GM18873 (cell line): ENCODE measurements around the gene SLC27A6.
"Not testable (repeated sequence)": the region's sequence is repeated elsewhere in the genome, so short reads cannot be mapped to it uniquely, and the experiment has no call there.

Experiments
- ATAC-seq: cut with Tn5 transposase; IDR thresholded peaks from one replicate; pipeline ENCODE4 v1.9.1; 2021; ENCODE audit warnings: mild to moderate bottlenecking, moderate library complexity, moderate number of reproducible peaks; ENCODE audit not compliant: unreplicated experiment, low FRiP score

SLC27A6 gene

DNA sequence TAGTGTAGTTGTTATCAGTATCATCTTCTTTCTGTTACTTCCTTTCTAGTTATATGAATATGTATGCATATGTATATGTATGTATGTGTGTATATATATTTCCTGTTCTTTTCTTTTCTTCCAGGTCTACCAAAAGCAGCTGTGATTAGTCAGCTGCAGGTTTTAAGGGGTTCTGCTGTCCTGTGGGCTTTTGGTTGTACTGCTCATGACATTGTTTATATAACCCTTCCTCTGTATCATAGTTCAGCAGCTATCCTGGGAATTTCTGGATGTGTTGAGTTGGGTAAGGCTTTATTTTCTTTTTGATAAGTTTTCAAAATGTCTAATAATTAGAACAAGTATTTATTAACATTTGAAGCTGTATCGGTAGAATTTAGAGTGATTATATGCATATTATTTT, 23.2 kb downstream of the SLC27A6 start:
- no peak for ATAC-seq

DNA sequence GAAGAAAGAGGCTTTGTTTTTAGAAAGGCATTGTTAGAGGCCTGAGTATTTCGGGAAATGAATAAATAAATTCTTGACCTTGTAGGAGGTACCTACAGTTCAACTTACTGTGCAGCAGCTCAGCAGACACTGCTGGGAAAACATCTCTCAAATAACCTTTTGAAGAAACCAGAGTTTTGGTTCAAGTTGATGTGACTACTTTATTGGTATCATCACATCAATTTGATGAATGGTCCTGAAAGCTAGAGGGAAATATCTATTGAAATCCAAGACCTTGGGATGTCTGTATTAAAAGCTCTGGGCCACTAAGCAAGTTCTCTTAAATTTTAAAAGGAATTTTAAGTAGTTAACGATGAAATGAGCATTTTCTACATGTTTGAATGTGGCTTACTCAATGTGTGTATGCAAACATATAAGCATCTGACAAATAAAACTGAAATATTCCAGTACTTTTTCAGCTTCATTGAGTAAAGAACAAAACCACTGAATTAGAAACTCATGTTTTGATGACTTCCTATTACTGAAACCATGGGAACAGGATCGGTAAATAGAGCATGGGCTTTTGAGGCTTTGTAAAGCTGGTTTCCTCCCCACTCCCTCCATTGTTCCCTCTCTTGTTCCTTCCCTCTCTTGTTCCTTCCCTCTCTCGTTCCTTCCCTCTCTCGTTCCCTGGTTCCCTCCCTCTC, 36.7 kb downstream of the SLC27A6 start:
- no peak for ATAC-seq

DNA sequence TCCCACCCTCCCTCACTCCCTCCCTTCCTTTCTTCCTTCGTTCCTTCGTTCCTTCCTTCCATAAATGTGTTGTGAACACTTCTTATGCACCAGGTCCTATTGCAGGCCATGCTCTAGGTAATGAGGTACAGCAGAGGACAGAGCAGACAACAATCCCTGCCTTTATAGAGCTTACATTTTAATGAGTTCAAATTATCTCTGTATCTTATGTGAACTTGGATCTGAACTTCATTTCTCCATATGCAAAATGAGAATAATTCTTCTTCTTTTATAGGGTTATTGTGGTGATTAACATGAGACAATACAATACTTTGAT, 37.2 kb downstream of the SLC27A6 start:
- ATAC-seq, result no peak

DNA sequence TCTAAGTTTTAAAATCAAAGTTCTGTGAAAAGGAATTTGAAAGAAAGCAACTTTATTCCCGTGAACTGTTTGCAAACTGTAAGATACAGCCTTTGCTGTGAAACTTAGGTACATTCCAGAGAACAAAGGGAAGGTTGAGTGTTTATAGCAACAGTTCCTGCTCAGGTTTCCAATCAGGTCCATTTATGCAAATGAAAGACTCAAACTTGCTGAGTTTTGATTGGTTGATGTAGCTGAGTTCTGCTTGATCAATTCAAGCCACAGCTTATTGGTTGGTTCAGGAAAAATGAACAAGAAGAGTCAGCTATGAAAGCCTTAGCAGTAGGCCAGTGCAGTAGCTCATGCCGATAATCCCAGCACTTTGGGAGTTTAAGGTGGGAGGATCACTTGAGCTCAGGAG, 37.9 kb downstream of the SLC27A6 start:
- ATAC-seq, result no peak

DNA sequence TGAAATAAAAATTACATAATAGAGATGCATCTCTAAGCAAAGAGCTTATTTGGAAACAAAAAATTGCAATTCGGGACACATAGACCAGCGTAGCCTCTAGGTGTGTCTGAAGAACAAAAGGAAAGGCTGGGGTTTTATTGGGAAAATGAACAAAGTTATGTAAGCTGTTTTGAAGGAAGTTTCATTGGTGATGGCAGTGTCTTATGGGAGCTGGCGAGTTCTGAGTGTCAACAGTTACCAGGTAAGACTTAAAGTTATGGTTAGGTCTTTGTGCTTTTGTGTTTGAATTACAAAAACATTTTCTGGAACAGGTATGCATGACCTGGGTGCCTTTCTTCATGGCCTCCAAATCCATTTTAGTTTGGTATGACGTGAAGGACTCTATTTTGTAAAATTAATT, 48.9 kb downstream of the SLC27A6 start:
- no peak for ATAC-seq

DNA sequence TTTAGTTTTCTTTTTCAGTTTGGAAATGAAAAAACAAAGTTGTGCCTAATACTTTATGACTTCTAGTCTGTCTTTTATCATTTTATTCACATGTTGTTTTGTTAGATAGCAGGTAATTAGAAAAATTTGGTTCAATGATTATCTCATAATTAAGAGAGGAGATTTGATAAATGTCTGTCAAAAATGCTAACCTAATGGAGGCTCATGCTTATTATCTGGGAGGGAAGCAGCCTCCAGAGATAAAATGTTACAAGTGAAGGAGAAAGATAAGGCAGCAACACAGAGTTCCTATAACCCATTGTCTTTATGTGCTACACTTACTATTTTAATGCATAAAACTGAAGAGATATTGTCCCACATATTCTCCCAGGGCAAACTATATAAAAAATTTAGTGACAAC, 53.5 kb downstream of the SLC27A6 start:
- no peak for ATAC-seq

DNA sequence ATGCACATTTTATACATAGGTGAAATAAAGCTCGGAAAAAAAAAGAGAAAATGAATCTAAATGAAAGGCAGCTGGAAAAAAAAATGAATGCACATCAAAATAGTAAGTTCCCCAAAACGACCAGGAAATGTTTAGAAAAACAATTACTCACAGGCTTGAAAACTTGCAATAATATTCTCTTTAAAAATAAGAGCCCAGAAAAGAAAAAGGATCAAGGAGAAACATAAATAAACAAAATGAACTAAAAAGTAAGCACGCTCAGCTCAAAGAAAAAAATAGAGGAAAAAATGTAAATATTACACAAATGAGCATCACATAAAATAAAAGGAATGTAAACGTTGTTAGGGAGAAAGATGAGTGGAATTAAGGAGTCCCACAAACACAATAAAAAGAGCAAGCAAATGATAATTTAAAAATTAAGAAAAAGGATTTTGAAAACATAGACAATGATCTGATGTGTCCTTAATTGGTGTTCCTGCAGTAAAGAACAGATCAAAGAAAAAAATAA, 54.2 kb downstream of the SLC27A6 start:
- ATAC-seq, result no peak

DNA sequence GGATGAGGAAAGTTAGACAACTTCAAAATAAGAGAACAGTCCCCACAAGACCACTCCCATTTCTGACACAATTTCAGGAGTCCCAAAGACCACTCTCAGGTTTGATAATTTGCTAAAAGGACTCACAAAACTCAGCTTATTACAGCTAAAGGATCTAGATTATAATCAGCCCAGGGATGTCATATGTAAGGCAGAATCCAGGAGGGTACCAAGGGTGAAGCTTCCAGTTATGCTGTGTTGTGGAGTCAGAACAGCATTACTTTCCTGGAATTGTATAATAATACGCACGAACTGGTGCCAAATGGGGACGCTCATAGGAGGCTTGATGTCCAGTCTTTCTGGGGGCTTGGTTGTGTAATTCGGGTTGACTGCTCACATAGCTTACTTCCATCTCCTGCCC, 55.4 kb downstream of the SLC27A6 start:
- ATAC-seq, result no peak

DNA sequence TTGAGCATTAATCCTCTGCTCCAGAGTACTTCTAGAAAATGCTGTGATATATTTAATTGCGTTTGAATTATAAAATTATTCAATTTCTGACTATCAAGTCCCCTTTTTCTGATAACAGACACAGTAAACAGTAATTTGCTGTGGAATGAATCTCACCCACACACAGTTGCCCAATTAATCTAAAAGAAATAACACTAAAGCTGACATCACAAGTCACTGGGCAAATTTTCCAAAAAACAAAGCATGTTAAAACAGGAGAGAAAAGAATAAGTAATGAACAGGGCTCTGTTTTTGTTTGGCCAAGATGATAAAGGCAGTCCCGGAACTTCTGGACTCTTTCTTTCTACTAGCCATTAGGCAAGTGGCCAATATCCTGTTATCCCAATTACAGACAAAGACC, 56.5 kb downstream of the SLC27A6 start:
- no peak for ATAC-seq

DNA sequence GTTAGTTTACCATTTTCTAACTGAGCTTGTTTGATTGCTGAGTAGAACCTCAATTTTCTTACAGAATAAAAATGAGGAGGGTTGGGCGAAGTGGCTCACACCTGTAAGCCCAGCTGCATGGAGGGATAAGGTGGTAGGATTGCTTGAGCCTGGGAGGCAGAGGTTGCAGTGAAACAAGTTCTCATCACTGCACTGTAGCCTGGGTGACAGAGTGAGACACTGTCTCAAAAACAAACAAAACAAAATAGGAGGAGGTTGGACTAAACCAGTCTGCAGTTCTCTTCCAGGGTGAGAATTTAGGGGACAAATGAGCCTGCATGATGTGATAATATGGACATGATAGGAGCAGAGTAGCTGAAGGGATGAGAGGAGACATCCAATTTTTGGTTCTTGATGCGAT, 57.3 kb downstream of the SLC27A6 start:
- no peak for ATAC-seq

DNA sequence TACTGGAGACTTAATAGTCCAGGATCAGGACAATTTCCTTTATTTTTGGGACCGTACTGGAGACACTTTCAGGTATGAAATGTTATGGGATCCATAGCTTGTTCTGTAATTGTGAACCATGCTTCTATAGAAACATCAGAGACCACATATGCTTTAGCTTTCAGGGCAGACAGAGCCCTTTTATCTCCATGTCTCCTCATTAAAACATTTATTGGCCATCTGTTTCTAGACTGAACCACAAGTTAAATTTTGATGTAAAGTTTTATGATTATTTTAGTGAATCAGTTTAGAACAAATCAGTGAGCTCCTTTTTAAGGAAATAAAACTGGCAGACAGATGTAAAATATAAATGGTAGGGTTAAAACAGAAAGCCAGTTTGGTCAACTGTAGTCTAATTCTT, 62.0 kb downstream of the SLC27A6 start:
- no peak for ATAC-seq

DNA sequence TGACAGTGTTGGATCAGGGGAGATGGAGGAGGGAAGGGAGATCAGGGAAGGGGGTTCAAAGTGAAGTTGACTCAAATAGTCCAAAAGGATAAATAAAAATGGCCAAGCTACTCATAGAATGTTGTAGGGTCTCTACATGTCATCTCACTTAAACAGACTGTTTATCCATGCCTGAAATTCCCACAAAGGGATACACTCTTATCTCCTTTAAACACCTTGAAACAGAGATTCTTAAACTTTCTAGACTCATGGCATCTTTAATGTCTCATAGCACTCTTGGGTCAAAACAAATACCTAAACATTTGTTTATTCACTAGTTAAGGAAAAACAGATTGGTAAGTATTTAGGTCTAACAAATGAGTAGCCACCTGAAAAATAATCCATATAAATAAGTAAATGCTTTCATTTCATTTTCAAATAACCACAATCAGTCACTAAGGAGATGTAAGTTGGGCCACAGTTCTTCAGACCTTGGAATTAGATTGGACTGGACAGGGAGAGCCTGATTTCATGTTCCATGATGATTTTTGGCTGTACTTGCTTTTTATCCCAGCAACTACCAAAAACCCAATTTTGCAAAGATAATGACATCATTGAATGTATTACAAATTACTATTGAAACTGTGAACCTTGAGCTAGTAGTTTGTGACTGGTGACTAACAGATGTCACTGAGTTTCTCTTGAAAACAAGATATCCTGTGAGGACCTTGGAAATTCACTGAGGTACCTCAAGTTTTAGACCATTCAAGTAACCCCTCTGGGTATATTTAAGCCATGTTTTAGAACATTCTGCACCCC, 66.8 kb downstream of the SLC27A6 start:
- ATAC-seq, result no peak

DNA sequence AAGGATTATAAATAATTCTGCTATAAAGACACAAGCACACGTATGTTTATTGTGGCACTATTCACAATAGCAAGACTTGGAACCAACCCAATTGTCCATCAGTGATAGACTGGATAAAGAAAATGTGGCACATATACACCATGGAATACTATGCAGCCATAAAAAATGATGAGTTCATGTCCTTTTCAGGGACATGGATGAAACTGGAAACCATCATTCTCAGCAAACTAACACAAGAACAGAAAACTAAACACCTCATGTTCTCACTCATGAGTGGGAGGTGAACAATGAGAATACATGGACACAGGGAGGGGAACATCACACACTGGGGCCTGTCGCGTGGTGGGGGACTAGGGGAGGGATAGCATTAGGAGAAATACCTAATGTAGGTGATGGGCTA, 71.0 kb downstream of the SLC27A6 start:
- not testable (repeated sequence) for ATAC-seq

DNA sequence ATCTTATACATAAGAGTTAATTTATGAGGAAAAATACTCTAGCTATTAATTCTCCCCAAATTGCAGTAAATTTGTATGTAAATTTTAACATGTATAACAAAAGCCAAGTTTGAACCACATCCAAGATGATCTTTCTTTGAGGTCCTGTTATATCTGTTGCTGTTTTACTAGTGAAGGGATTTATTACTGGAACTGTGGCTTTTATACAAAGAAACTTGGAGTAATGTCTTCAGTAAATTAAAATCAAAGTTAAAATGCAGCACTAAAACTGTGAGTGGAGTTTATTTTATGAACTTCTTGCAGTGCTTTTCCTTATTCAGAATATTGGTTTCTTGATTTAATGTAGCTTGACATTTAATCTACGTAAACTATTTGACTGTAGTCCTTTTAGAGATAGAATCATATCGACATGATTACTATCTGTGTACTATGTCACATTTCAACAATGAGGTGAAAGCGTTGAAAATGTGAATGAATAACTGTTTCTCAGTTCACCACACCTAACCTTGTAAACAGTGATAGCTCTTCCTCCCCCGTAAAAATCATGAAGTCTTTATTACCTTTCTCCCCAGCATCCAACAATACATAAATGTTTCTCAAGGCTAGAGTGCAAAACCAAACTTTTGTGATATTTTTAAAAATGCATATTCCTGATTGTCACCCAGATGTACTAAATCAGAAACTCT, 76.1 kb downstream of the SLC27A6 start:
- no peak for ATAC-seq

DNA sequence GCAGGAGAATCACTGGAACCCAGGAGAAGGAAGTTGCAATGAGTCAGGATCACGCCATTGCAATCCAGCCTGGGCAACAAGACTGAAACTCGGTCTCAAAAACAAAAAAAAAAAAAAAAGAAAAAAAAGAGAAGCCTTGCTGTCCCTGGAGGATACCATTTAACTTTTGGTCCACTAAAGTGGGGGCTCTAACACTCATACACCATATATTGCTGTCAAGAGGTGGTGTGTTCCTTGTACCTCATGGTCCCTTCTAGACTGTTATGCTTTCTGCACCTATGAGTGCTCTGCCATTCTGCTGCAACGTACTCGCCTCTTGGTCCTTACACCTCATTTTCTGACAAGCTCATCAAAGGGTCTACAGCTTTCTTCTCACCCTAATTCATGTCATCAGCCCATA, 77.0 kb downstream of the SLC27A6 start:
- no peak for ATAC-seq

DNA sequence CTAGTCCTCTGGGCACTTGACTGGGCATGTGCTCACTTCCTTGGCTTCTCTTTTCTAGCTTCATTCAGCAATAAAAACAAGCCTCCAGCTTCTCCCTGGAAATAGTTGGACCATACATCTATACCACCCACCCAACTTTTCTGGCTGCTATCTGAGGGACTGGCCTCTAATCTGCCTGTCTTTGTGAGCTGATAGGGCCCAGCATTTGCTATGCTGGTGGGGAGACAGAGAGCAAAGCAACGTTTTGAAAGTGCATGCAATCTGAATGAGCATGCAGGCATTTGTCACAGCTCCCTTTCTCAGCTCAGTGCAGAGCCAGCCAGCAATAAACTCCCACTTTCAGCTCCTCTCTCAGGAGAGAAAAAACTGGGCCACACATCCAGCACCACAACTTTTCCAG, 78.6 kb downstream of the SLC27A6 start:
- ATAC-seq, result no peak

DNA sequence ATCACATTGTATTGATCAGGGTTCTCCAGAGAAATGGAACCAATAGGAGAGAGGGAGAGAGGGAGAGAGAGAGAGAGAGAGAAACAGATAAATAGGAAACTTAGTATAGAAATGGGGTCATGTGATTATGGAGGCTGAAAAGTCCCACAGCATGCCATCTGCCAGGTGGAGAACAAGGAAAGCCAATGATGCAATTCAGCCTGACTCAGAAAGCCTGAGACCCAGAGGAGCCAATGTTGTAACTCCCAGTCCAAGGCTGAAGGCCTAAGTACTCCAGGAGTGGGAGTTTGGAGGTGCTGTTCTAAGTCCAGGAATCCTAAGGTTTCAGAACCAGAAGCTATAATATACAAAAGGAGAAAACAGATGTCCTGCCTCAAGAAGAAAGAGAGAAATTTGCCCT, 80.9 kb downstream of the SLC27A6 start:
- ATAC-seq, result no peak

DNA sequence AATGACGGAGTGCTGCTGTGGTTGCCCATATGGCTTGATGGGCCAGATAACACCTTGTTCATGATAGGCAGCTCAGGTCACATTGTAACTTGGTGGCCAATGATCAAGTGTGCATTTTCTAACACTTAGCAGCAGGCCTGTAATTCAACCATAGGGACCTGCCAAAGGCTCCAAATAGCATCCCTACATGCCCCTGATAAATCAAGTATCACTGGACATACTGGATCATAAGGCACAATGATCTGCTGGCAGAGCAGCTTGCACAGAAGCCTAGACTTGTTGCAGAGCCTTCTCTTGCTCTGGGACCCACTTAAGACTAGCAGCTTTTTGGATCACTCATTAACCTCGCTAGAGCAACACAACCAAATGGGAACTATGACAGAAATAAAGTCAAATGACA, 83.2 kb downstream of the SLC27A6 start:
- no peak for ATAC-seq

DNA sequence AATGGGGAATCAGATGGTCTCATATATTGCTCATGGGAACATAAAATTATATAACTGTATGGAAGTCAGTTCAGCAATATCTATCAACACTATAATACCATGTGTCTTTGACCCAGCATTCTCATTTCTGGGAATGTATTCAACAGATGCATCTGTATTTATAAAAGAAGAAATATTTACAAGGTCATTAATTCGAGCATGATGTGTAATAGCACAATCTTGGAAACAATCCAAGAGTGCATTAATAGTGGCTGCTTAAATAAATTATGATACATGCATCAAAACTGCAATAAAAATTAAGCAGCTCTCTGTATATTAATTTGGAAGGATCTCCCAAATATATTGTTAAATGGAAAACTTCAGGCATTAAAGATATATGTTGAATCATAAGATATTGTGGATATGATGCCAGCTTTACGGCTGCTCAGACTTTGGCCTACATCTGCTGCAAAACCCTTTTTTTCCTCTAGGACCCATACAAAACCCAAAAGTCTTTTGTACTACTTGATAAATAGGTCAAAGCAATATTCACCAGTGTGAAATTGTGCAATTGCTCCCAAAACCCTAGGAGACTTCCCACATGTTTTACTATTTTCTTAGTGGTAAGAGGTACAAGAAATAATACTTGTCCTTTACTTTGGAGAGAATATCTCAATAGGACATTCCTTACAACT, 84.0 kb downstream of the SLC27A6 start:
- ATAC-seq, result no peak

DNA sequence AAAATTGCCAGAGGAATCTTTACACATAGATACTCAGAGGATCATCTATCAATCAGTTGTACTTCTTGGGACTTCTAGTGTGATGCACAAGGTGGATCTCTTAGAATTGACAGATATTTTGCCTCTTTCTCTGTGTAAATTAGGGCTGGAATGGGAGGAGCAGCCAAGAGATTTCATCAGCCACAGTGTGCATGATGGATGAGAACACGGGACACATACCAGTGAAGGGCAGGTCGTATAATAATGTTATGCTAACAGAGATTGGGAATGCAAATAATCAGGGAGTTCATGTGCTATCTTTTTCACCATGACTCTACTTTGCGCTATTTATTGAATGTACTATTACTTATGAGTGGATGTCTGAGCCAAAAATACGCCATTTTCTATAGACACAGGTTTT, 86.0 kb downstream of the SLC27A6 start:
- ATAC-seq, result no peak

DNA sequence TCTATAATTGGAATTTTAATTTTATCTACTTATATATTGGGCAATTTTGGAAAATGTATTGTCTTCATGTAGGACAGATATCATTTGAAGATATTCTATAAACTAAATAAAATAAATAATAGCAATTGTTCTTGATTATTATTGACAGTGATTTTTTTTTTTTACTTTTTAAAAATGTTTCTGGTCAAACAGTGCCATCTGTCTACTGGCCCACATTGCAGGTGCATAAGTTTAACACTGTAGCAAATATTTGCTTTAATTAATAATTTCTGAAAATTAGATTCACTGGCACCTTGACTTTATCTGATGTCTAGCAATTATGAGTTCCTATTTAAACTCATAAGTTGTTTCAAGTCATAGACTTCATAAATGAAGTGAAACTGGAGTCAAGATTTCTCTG, 88.2 kb downstream of the SLC27A6 start:
- no peak for ATAC-seq
